Embryonic facial prominence (tissue), 1 donor: ENCODE results near the gene PIBF1.
"Not testable (repeated sequence)": the region's sequence is repeated elsewhere in the genome, so short reads cannot be mapped to it uniquely, and the experiment has no call there.

Experiments used
- DNase-seq: peaks from one replicate; pipeline ENCODE4 v3.0.0-alpha.2; 2016; ENCODE audit errors: extremely low spot score

PIBF1 gene, protein sequence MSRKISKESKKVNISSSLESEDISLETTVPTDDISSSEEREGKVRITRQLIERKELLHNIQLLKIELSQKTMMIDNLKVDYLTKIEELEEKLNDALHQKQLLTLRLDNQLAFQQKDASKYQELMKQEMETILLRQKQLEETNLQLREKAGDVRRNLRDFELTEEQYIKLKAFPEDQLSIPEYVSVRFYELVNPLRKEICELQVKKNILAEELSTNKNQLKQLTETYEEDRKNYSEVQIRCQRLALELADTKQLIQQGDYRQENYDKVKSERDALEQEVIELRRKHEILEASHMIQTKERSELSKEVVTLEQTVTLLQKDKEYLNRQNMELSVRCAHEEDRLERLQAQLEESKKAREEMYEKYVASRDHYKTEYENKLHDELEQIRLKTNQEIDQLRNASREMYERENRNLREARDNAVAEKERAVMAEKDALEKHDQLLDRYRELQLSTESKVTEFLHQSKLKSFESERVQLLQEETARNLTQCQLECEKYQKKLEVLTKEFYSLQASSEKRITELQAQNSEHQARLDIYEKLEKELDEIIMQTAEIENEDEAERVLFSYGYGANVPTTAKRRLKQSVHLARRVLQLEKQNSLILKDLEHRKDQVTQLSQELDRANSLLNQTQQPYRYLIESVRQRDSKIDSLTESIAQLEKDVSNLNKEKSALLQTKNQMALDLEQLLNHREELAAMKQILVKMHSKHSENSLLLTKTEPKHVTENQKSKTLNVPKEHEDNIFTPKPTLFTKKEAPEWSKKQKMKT

DNA sequence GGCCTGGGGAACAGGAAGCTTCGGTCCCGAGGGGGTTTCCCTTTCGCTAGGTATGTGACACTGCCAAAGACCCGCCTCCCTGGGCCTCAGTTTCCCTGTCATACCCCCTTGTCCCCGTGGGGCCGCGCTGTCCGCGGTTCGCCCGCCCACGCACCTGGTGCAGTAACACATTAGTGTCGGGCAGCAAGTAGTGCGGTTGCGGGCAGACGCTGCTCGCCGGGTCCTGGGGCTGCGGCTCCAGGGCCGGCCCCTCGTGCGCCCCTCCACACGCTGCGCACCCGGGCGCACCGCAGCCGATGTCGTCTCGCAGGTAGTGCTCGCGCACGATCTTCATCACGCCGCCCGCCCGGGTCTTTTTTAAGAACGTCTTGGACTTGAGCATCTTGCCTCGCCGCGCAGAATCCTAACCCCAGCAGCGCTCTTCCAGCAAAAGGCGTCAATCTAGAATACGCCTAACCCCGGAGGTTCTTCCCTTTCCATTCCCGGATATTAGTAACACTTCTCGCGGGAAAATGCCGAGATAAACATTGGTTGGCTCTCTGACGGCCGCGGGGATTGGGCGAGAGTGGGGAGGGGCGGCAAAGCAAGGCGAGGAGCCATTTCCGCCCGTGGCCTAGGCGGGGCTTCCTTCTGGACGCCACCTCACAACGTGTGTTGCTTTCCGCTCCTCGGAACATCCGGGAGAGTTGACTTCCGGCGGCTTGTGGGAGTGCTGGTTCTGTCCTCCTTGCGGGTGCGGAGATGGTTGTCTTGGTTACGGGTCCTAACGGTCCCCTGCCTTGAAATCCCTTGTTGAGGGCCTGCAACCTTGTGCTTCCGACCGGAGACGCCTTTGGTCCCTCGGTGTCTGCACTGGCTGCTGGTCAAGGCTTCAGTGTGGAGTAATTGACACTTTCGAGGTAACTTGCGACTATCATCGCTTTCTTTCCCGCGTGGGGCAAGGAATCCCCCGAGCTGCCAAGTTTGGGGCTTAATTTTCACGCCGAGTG, at the start of gene PIBF1, which contains the start of gene DIS3:
Gene PIBF1, plus strand, starts transcription at position 683 of the 989 bp plus-strand sequence. CDS start 1,337 bp downstream, outside the sequence.
Gene DIS3, minus strand, starts transcription at position 450 of the 989 bp plus-strand sequence. Its CDS starts 68 bp downstream, at position 382.
- peak; percentile 92 for DNase-seq

DNA sequence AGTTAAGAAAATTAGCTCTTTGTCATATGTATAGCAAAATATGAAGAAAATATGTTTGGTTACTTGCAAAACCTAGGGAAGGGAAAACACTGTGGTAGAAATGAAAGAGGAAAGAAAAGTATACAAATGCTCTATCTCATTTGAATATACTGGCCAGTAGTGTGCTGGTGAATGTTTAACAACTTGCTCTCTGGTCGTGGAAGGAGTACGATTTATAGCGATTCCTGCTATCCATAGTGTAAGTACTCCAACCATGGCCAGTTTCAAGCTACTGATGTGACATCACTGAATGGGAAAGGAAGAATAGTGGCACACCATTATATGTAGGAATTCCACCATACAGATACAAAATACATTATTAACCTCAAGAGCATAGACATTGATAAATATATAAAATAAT, 44.9 kb upstream of the PIBF1 start:
- no peak for DNase-seq

DNA sequence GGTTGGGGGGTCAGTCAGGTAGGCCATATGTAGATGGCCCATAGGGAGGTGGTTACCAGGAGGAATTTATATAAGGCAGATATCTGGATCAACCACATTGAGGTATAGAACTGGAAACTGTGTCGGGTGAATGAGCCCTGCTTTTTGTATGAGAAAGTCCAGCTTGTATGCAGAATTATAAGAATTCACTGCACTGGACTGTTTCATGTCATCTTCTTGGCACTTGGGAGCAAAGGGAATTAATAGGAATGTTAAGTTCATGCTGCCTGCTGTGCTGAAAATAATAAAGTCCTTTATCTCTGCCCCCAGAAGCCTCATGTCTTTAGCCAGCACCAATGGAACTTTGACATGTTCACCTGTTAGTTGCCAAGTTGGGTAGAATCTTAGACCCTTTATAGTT, 41.9 kb upstream of the PIBF1 start:
- no peak for DNase-seq

DNA sequence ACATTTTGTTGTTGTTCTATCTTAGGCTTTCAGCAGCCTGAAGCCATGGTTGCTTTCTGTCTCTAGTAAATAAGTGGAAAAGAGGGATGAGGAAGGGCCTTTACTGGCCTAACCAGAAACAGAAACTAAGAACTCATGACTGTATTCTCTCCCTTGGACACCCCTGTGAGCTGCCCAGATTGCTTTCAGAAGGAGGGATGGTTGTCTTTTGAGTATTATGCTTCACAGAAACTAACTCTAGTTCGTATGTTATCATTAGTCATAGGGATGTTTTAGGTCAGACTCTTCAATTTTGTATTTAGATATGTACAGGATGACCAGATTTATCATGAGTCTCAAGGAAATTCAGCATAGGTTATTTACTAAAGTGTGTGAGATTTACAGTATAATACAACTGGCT, 36.7 kb upstream of the PIBF1 start:
- no peak for DNase-seq

DNA sequence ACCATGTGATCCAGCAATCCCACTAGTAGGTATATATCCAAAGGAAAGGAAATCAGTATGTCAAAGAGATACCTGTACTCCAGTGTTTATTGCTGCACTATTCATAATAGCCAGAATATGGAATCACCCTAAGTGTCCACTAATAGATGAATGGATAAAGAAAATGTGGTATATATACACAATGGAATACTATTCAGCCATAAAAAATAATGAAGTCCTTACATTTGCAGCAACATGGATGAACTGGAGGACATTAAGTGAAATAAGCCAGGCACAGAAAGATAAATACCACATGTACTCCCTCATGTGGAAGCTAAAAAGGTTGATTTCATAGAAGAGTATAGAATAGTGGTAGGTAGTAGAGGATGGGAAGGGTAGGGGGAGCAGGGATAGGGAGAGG, 30.7 kb upstream of the PIBF1 start:
- DNase-seq: no peak

DNA sequence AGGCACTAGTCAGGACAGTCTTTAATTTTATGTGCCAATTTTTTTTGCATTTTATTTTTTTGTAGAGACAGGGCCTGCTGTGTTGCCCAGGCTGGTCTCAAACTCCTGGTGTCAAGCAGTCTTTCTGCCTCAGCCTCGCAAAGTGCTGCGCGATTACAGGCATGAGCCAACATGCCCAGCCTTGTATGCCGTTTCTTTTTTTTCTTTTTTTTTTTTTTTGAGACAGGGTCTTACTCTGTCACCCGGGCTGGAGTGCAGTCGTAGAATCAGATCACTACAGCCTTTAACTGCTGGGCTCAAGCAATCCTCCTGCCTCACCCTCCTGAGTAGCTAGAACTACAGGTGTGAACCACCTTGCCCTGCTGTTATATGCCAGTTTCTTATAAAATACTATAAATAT, 27.8 kb upstream of the PIBF1 start:
- no peak for DNase-seq

DNA sequence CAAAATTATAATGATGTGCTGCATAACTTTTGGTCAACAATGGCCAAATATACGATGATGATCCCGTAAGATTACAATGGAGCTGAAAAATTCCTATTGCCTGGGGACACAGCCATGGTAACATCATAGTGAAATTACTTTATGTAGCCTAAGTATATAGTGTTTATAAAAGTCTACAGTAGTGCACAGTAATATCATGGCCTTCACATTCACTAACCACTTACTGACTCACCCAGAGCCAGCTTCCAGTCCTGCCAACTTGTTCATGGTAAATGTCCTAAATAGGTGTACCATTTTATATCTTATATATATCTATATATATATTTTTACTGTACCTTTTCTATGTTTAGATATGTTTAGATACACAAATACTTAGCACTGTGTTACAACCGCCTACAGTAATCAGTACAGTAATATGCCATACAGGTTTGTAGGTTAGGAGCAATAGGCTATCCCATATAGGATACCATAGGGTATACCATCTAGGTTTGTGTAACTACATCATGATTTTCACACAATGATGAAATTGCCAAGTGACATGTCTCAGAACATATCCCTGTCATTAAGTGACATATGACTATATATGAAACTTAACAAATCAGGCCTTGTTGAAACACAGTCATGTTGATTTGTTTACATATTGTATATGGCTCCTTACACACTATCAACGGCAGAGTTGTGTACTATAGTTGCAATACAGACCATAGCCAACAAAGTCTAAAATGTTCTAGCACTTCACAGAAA, 24.0 kb upstream of the PIBF1 start:
- no peak for DNase-seq

DNA sequence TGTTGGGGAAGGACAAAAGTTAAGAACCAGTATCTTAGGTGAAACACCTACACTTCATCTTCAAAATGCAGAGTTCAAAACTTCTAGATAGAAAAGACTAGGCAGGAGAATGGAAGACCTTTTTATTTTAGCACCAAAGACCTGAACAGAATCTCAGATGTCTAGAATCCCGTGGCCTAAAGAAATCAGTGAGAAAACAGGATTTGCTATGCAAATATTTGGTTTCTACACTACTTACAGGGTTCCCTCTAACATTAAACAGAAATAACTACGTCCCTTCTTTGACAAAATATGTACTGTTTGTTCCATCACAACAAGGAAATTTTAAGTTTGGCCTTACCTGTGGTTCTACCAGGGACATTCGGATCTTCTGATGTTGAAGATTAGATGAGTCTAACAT, 21.7 kb upstream of the PIBF1 start:
- DNase-seq: no peak

DNA sequence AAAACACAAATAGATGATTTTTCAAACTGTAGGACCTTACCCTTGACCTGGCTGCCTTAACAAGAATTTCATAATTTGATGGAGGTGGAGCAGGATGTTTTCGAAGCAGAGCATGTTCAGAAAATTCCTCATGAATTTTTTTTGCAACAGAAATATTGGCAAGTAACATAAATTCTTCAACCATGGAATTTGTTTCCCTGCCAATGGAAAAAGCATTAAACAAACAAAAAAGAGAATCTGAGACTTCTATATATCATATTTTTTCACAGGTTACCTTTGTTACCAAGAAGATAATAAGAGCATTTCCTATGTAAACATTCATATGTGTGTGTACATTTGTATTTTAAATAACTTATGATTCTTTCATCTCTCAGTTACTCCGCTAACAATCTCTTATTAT, 18.5 kb upstream of the PIBF1 start:
- no peak for DNase-seq

DNA sequence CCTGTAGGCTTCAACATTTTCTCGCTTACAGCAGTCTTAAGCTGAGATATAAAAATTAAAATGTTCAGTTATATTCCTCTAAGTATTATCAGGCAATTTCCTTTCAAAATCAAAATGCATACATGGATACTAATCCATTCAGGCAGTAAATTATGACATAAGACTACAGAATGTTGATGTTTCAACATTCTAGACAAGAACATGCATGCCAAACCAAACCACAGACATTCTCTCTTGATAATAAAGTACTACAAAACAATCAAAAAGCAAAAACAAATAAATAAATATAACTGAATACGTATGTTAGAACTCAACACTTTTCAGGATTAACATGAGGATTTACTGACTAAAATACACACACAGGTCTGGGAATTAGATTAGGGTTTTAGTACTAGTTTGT, 7.9 kb upstream of the PIBF1 start:
- no peak for DNase-seq

DNA sequence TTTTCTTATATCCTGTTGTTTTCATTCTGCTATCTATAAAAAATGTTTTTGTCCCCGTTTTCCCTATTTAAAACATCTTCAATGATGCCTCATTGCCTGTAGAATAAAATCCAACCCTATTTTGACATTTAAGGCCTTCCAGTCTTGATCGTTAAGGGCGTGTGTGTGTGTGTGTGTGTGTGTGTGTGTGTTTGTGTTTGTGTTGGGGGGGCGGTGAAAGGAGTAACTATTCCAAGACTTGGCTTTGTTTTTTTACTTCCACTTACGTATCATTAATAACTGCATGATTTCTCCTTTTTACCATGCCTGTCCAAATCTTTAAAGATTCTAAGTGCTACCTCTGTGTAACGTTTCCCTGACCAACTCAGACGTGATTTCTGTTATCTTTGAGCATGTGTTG, 784 bp downstream of the PIBF1 start:
- DNase-seq: no peak

DNA sequence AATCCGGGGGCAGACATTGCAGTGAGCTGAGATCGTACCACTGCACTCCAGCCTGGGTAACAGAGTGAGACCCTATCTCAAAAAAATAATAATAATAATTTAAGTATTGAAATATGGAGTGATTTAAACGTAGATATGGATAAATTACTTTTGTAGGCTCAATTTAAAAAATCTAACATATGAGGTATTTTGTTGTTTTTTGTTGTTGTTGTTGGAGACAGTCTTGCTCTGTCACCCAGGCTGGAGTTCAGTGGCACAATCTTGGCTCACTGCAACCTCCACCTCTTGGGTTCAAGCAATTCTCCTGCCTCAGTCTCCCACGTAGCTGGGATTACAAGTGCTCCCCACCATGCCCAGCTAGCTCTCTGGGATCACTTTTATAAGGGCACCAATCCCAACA, 2.7 kb downstream of the PIBF1 start:
- DNase-seq: not testable (repeated sequence)

DNA sequence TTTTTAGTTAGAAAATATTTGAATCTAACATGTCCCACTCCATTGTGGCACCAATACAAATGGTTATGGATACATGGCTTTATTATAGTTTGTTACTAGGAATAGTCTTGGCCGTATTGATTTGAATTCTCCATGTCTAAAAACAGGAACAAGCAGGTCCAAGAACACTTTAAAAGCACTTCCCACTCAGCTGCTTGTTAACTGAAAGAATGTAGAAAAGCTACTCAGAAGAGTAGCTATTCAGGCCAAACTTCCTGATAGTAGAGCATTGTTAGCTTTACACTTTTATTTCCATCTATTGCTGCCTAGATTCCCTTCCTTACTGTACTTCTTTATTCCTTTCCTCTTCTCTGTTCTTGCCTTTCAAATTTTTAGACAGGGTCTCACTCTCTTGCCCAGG, 6.9 kb downstream of the PIBF1 start:
- DNase-seq: no peak

DNA sequence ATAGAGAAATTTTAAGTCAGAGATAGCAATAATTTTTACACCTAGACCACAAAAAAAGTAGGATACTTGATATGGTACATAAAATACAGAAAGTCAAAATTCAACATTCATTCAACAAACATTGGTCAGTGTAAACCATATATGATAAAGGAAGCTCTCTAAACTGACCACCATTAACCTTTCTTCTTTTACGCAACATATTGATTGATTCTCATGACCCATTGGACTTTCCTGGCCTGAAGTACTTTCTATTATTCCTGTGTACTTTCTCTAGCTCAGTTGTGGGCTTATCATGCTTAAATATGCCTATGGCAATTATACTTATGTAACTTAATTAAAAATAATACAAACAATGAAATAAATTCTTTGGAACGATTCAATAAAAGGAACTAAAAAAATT, 10.7 kb downstream of the PIBF1 start:
- DNase-seq: no peak

DNA sequence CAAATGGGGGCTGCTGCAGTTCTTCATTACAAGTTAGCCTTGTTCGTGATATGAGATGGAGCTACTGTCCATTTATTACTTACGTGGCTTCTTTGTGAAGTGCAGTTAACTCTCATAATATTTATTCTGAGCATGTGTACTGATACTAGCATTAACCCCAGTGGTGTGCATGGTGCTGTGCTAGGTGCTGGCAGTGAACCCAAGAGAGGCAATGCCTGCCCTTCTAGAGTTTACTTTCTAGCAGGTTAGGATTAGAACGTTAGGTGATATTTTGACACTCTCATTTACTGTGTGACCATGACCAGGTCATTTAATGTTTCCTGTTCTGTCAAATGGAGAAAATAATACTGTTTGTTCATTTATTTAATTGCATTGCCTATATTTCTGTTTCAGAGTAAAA, 16.9 kb downstream of the PIBF1 start:
- no peak for DNase-seq

DNA sequence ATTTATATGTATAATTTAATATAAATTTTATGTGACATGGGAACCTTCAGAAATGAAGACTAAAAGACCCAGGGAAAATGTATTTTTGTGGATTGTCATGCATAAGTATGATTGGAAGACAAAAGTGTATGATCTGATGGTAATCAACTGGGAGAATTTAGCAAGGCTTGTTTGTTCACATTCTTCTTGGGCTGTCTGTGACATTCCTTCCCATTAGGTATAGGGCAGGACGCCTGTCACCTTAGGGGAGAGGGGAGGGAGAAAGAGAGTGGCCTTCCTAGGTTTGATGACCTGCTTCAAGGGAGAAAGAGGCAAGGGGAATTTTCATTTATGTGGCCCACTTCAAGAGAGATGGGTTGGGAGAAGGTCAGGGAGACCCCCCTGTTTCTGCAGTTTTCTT, 22.4 kb downstream of the PIBF1 start:
- DNase-seq: no peak

DNA sequence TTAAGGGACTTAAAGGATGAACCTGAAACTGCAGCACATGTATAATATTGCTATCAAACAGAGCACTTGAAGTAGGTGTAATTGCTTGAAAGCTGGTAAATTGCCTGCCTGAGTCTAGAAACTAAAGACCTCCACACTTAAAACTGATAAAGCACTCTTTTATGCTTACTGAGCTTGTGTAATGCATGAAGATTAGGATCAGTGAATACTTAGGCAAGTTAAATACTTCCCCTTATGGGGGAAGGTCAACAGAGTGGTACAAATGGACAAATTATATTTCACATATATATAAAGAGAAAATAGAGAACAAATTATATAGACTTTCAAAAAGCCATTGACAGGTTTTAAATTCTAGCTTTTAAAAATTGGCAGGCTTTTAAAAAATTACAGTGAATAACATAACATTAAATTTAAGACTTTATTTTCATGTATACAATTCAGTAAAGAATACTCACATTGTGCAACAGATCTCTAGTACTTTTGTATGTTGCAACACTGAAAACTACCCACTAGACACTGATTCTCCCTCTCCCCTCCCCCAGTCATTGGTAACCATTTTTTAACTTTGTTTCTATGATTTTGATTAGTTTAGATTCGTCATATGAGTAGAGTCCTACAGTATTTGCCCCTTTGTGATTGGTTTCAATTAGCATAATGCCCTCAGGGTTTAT, 23.9 kb downstream of the PIBF1 start:
- DNase-seq: no peak

DNA sequence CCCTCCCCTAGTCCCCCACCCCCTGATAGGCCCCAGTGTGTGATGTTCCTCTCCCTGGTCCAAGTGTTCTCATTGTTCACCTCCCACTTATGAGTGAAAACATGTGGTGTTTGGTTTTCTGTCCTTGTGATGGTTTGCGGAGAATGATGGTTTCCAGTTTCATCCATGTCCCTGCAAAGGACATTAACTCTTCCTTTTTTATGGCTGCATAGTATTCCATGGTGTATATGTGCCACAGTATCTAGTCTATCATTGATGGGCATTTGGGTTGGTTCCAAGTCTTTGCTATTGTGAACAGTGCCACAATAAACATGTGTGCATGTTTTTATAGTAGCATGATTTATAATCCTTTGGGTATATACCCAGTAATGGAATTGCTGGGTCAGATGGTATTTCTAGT, 24.6 kb downstream of the PIBF1 start:
- not testable (repeated sequence) for DNase-seq

DNA sequence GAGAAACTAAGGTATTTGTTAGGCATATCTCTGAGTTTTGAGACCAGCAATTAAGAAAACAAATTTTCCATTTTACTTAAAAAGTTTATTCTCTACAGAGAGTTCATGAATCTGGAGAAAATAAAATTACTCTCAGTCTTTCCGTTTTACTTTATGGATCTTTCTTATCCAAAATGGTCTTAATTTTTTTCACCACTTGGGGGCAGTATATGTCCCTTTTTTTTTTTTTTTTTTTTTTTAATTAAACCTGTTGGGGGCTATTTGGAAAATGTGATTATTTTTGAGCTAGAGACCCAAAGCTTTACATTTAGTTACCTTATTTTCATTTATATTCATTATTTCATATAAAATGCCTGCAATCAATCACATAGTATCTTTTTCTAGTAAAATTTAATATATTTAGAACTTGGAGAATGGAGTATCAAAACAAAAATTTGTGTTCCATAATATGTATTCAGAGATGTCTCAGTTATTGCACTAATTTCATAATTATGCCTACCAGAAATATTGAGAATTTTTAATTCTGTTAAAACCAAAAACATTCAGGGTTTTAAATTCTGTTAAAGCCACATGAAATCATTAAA, 27.1 kb downstream of the PIBF1 start:
- DNase-seq: no peak
